G401 (cell line): ENCODE results near the gene FHL2. TPM values are rescaled to one million over a fixed set of nuclear protein-coding genes. Genes with fewer than 3 reads are reported as not detected.
A peak's percentile ranks its signal among the peaks of the same experiment; 100 is the strongest.
"Not testable (repeated sequence)": the region's sequence is repeated elsewhere in the genome, so short reads cannot be mapped to it uniquely, and the experiment has no call there.

Experiments
- DNase-seq: peaks from one replicate; pipeline ENCODE4 v3.0.0-alpha.2; 2015; ENCODE audit warnings: low spot score
- in situ Hi-C: cut with HindIII; loops from 2 replicates; pipeline ENCODE4 v1.10.0; 2016; ENCODE audit warnings: low sequenced_read_pairs, mixed read lengths
- total RNA-seq: library from RNA; depleted of rRNA; stranded (reverse); fragments of >200 nt; shearing (Covaris generic); gene quantifications from 2 replicates; pipeline ENCODE4 v1.2.3, GENCODE V29; 2014

FHL2 gene
- total RNA-seq, 1 experiment from 2014 or later, result 70.4 TPM

DNA sequence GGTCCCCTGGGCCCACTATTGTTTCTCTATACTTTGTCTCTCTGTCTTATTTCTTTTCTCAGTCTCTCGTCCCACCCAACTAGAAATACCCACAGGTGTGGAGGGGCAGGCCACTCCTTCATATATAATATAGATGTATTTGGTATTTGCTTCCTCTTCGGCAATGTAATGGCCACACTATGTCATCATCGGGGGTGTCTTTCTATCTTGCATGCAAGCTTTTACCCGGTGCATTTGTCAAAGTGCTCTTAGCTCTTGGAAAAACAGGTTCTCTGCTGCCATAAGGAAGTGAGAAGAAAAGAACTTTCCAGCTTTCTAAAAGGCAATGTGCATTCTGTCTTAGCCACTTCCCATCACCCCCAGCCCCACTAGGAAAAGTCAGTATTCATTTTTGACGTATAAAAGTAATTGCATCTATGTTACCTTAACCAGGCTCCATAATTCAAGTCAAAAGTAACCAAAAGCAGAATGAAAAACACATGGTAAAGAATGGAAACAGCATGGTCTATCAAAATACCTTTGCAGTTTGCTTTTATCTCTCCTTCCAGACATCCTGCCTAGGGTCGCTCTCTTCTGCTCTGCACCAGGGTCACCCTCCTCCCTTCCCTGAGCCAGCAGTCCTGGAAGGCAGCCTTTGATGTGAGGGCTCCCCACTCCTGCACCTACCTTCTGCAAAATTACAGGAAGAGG, 27.2 kb upstream of the FHL2 start:
- in situ Hi-C loops, result no loop called here
- DNase-seq, result no peak

DNA sequence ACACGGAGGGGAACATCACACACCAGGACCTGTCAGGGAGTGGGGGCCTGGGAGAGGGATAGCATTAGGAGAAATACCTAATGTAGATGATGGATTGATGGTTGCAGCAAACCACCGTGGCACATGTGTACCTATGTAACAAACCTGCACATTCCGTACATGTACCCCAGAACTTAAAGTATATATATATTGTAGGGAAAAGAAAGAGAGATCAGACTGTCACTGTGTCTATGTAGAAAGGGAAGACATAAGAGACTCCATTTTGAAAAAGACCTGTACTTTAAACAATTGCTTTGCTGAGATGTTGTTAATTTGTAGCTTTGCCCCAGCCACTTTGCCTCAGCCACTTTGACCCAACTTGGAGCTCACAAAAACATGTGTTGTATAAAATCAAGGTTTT, 26.0 kb upstream of the FHL2 start:
- in situ Hi-C loops, DNase-seq: not testable (repeated sequence)

DNA sequence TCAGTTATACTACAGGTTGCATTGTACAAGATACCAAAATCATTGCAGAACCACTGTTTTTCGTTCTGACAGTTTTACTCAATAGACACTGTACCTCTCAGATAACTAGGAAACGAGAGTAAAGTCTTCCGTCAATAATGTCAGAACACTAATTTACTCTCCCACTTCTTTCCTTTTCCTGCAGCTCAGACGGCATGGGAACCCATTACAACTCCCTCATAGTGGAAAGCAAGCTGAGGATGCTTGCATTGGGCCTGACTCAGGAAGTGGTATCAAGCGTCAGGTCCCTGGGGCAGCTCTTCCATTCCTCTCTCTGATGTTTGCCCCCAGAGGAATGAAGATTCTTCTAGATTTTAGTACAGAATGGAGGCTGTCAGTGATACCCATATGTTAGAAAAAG, 23.9 kb upstream of the FHL2 start:
- no peak for DNase-seq
- in situ Hi-C loops, result no loop called here

- no peak for DNase-seq
- in situ Hi-C loops, result no loop called here
Measured at GRCh38 chr2:105421053-105421452, 22.2 kb upstream of the FHL2 start.

GRCh38 chr2:105418522-105418921, 19.7 kb upstream of the FHL2 start:
- in situ Hi-C loops, result no loop called here
- DNase-seq, result no peak

GRCh38 chr2:105417857-105418436, 19.1 kb upstream of the FHL2 start:
- no peak for DNase-seq
- in situ Hi-C loops, result no loop called here

- DNase-seq, result no peak
- in situ Hi-C loops, result no loop called here
Measured at GRCh38 chr2:105416156-105416555, 17.3 kb upstream of the FHL2 start.

DNA sequence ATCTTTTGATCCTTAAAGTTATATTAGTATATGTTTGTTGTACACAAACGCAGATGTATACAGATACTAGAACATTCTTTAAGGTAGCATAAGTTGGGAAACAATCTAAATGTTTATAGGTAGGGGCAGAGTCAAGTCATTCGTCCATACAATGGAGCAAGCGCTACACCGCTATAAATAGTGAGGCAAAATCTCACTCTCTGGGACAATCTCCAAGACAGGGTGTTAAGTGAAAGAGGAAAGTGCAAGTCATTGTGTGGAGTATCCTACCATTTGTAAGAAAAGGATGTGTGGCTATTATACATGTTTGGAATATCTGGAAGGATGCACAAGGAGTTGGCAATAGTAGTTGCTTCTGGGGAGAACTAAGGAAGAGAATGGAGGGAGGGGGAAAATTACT, 16.2 kb upstream of the FHL2 start:
- in situ Hi-C loops, result no loop called here
- no peak for DNase-seq

- no peak for DNase-seq
- in situ Hi-C loops, result no loop called here
Measured at GRCh38 chr2:105413206-105413605, 14.4 kb upstream of the FHL2 start.

GRCh38 chr2:105412584-105412983, 13.7 kb upstream of the FHL2 start:
- in situ Hi-C loops, result no loop called here
- DNase-seq, result no peak

DNA sequence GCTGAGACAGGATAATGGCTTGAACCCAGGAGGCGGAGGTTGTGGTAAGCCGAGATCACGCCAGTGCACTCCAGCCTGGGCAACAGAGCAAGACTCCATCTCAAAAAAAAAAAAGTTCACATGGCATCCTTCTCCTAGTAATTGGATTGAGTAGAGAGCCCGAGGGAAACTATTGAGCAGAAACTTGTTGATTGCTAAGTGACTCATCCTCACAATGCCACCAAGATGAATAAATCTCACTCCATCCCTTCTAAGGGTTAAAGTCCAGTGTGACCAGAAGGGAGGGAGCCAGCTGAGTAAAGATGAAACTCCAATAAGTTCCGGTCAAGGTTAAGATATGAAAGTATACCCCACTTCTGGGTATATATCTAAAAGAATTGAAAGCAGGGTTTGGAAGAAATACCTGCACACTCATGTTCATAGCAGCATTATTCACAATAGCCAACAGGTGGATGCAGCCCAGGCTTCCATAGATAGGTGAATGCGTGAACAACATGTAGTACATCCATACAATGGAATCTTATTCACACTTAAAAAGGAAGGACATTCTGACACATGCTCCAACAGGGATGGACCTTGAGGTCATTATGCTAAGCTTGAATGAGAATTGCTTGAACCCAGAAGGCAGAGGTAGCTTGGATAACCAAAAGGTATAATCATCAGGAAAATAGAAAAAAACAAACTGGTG, 13.0 kb upstream of the FHL2 start:
- DNase-seq, result no peak
- in situ Hi-C loops, result no loop called here

GRCh38 chr2:105410554-105410953, 11.7 kb upstream of the FHL2 start:
- DNase-seq, result no peak
- in situ Hi-C loops, result no loop called here

DNA sequence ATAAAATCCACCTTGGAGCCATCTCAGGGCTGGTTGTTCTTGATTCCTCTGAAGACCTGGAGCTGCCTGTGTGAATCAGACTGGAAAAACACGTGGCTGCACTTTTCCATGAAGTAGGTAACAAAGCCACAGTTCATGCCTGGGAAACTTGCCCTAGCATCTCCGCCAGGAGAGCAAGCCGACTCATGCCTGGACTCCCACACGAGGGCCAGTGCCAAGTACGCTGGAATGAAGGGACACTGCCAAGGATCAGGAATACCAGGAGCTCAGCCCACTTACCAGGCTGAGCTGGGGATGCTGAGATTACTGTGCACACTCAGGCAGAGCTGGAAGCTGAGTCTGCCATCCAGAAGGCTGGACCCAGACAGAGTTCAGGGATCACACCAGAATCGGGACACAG, 10.9 kb upstream of the FHL2 start:
- peak; percentile 83 for DNase-seq
- in situ Hi-C loops, result no loop called here

GRCh38 chr2:105407946-105408743, 9.3 kb upstream of the FHL2 start:
- in situ Hi-C loops, result no loop called here

DNA sequence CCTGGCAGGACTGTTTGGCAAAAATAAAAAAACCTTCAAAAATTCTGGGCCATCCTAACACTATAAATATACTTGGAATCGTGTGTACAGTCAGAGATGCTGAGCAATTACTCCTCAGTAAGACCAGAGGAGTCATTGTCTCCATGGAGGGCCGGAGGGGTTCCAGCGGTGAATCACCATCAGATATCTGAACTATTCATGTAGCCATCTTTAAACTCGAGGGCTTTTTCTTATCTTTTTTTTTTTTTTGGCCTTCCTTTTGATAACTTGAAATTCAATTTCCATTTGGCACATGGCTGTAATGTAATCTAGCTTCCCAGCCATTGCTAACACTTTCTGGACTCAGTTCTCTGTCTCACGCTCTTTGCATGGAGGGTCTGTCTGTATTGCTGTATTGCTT, 7.4 kb upstream of the FHL2 start:
- DNase-seq, result no peak
- in situ Hi-C loops, result no loop called here

More at GRCh38 chr2:105407946-105408743, 9.3 kb upstream of the FHL2 start:
- DNase-seq, result no peak

DNA sequence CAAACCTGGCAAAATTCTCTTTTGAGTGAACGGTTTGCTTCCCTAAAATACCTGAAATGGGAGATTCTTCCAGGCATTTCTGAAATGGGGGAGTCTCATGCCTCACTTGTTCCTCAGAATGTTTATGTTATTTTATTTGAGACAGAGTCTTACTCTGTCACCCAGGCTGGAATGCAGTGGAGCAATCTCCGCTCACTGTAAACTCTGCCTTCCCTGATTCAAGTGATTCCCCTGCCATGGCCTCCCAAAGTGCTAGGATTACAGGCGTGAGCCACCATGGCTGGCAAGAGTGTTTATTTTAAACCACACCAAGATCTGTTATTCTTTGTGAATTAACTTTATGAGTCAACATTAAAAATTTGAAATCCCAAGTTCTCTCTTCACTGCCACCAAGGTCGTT, 6.4 kb upstream of the FHL2 start:
- in situ Hi-C loops, result no loop called here
- DNase-seq, result no peak

- no peak for DNase-seq
- in situ Hi-C loops, result loop anchor here (5.0 kb wide), 1 partner anchor 42 kb away; no protein-coding TSS in a partner anchor
Measured at GRCh38 chr2:105404736-105405135, 5.9 kb upstream of the FHL2 start.

- in situ Hi-C loops, result loop anchor here (5.0 kb wide), 1 partner anchor 42 kb away; no protein-coding TSS in a partner anchor
- peak; percentile 41 for DNase-seq
Measured at GRCh38 chr2:105403783-105404698, 5.2 kb upstream of the FHL2 start.
